CD4-positive, alpha-beta T cell treated with Interleukin-15 for 1 hour (primary cell): Measurements from ENCODE around the gene ABCB4.

Experiments used
- DNase-seq: peaks from one replicate; pipeline ENCODE4 v3.0.0-alpha.2; 2020

The ABCB4 gene

DNA sequence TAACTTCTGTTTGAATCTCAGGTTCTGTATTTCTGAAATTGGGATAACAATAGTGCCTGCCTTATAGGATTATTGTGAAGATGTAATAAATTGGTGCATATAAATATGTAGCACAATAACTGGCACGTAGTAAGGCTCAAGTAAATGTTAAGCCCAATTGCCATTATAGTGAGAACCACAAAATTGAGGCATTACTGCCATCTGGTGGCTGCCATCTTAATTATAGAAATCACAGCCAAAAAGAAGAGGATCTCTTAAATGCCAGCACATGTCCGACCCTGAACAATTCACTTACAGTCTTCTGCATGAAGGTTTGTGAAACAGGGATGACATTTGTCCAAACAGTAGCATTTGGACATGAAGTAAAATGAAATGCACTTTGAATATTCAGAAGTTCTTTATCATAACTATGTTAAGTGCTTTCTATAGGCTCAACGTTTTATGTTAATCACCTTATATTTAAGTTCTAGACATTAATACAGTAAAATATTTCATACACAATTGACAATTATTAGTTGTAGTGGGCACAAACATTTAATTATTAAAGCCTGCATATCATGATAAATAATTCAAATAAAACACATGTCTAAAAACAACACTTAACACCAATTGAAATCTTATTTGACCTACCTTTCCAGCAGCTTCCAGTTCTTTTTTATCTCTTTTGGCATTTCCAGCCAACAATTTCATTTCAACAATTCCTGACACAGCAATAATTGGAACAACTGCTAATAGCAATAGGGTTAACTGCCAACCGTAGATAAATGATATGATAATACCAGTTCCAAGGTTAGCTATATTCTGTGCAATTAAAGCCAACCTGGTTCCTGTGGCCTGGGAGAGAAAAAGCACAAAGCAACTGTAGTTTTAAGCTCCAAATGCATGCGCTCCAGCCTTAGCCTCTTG lies 58.5 kb downstream of the ABCB4 start:
- no peak for DNase-seq

DNA sequence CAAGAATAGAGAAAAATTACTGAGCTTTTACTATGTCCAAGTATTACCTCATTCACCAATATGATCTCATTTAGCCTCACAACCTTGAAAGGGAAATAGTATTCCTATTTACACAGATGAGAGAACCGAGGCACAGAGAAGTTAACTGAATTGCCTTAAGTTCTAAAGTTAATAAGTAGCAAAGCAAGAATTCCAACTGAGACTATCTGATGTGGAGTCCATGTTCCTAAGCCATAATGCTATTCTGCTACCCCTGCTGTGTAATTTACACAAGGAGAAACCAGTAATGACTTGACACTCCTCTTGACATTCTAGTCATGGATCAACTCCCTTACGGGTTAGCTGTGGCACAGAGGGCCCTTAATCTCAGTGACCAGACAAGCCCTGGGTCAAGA lies 60.7 kb downstream of the ABCB4 start:
- DNase-seq = no peak

DNA sequence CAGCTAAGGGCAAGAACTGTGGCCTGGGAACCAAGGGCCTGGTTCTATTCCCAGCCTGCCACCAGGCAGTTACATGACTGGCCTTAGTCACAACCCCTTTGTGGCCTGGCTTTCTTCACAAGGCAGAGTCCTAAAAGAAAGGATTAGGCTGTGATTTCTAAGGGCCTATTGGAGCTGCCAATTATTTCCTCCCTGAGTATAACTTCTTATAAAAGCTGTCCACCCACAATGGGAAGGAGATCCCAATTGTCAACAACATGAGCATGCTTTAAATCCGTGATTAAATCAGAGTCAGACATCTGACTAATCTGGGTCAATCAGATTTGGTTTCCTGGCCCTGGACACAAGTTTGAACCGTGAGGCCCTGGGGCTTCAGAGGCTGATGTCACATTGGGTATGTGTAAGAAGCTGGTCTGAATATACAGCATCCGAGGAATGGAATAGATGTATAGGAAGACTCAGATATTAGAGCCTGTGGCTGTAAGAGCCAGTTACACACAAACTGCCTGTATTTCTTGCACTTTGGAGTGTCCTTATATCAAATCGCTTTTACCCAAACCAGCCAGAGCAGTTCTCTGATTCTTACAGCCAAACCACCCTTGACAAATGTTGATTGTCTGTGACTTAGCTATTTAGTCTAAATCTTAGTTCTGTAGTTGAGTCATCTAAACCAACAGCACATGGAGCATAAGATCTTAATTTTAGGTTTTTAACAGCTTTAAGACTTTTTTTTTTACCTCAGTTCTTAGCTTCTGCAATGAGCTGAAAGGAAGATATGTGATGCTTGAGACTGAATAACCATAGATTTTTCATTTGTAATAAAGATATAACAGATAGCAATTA lies 61.3 kb downstream of the ABCB4 start:
- no peak for DNase-seq

DNA sequence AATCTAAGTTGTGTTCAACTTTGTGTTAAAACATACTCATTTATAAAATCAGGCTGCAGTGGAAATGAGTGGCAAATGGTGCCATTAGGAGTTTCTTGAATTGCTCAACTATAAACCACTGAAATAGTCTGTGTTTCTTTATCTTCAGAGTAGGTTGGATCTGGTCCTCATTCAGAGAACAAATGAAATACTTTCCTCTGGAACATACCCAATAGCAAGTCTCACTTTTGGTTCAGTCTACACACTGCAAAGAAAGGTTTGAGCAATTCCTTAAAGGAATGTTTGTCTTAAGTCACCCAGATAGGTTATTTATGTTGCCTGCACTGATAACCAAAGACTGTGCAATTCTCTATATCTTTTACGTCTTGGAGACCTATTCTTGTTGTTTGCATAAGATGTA lies 62.5 kb downstream of the ABCB4 start:
- DNase-seq = no peak

DNA sequence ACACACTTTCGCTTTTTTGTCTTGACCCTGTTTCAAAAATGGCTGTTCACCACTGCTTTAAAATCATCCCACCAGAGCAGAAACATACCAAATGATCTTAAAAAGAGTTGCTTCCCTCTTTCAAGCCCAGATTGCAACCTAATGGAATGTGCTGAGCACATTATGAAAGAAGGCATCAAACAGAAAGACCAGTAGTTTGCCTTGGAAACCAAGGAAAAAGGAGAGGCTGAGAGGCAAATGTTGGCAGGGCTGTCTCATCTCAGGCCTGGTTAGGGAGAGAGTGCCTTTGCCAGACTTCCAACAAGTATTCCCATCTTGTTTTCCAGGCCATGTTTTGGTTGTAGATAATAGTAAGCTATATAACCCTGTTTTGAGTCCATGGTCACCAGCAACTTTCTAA lies 64.3 kb downstream of the ABCB4 start:
- DNase-seq = no peak

DNA sequence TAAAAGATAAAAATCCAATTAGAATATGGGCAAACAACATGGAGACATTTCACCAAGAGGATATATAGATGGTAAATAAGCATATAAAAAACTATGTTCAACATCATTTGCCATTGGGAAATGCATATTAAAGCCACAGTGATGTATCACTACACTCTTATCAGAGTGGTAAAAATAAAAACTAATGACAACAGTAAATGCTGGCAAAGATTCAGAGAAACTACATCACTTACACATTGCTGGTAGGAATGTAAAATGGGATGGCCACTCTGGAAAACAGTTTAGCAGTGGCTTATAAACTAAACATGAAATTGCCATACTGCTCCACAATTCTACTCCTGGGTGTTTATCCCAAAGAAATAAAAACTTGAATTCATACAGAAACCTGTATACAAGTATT lies 70.8 kb downstream of the ABCB4 start:
- no peak for DNase-seq

DNA sequence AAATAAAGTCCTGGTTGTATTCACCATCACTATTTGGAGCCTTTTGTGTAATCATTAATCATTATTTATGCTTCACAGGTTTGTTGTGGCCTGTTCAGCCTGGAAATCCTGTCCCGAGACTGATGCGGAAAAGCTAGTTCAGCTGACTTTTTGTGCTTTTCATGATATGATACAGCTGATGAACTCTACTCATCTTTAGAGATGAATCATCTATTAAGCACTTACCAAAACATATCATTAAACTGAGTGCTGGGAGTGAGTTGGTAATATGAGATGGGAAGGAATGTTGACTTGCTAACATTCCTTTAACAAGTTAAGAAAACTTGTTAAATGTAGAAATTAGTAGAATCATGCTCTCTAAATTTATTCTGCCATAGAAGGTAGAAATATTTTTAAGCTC lies 77.0 kb downstream of the ABCB4 start:
- DNase-seq = no peak

DNA sequence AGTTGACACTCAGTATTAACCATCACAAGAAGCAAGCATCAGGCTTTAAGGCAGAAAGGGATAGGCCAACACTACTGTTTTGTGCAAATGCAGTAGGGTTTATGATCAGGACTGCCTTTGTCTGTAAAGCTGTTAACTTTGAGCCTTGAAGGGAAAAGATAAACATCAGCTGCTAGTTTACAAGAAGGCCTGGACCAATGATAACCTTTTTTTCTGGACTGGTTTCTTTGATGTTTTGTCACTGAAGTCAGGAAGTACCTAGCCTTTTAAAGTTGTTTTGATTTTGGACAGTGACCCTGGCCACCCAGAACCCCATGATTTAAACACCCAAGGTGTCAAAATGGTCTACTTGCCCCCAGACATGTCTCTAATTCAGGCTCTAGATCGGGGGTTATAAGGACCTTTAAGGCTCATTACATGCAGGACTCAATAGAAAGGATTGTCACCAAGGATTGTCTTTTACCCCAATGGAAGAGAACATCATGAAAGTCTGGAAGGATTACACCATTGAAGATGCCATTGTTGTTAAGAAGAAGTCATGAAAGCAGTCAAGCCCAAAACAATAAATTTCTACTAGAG lies 79.9 kb downstream of the ABCB4 start:
- DNase-seq = no peak

DNA sequence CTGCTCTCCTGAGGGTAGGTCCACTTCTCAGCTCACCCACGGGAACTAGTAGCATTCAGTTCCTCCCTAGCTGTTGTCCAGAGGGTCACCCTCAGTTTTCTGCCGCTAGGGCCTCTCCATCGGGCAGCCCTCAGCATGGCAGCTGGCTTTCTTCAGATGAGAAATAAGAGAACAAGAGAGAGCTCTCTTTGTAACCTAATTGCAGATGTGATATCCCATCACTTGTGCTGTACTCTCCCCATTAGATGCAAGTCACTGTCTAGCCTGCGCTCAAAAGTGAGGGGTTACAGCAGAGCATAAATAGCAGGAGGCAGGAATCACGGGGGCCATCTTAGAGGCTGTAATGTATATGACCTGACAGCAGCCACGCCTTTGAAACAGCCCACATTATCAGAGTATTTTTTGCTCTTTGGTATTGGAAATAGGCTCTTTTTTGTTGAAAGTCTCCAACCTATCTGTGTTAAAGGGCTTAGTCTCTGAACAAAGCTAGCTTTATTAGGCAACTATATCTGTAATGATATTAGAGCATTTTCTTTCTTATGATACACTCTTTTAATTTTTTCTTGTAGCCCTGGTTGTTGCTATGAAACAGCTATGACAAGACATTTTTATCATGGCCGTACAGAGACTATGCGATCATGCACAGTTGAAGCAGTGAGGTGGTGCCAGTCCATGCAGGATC lies 84.3 kb downstream of the ABCB4 start:
- no peak for DNase-seq

DNA sequence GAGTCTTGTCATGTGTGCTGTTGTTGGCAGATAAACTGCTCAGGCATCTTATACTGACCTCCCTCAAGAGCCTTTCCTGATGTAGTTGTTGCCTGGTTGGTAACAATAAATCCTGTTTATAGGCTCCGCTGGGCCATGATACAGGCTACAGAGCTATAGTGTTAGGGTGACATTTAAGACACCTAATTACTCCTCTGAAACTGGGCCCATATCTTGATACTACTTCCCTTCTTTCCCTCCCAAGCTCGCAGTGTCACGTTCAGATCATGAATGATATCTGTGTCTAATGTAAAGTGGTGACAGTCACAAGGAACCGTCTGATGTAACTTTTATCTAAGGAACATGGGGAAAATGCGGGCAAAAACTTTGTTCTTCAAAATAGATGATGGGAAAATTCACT lies 94.6 kb downstream of the ABCB4 start:
- no peak for DNase-seq

DNA sequence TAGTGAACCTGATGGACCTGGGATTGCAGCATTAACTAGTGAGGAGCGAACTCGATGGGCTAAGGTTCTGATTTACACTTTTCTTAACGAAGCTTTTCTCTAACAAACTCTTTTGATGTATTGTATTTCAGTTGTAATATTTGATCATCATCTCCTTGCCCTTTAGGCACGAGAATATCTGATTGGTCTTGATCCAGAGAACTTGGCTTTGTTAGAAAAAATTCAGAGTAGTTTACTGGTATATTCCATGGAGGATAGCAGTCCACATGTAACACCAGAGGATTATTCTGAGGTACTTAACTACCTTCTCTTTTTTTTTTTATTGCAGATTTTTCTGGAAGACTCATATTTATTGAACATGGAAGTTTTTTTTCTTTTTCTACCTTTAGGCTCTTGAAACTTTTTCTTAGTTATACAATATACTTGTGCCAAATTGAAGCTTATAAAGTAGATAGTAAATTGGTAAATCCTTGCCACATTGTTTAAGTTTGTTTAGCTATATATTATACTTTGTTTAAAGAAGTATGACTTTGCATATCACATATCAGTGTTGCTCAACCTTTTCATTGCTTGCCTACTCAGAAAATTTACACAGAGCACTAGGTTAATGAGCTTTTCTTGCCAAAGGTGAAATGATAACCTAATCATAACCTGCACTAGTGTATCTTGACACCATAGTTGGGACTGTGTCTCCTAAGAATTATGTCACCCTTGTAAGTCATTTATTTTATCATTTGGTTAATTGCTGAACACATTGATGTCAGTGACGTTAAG lies 99.6 kb downstream of the ABCB4 start:
- no peak for DNase-seq

DNA sequence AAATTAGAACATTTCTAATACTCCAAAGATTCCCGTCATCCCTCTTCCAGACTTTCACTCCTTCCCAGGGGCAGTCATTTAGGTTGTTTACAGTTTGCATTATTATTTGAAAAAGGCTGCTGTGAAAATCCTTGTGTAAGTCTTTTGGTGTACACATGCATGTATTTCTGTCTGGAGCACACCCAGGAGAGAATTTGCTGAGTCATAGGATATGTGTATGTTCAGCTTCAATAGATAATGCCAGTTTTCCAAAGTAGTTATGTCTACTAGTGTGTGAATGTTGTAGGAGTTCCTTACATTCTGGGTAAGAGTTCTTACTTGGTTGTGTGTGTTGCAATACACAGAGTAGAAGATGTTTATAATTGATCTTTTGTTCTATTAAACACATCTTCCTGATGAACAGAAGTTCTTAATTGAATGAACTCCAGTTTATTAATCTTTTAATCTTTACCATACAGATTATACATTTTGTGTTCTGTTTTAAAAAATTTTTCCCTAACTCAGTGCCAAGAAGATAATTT lies 104.8 kb downstream of the ABCB4 start:
- DNase-seq = no peak

DNA sequence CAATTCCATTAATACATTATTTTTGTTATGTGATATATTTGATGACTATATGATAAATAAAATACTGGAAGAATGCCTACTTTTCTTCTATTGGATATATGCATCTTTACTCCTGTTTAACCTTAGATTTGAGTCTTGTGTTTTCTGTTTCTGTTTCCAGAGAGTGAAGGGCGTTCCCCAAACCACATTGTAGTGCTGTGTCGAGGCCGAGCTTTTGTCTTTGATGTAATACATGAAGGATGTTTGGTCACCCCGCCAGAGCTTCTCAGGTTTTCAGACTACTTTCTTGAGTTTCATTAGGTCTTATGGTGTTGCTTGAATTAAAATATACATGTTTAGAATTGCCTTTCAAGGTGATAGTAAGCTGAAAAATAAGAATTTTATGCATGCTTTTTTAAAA lies 106.3 kb downstream of the ABCB4 start:
- DNase-seq = no peak

DNA sequence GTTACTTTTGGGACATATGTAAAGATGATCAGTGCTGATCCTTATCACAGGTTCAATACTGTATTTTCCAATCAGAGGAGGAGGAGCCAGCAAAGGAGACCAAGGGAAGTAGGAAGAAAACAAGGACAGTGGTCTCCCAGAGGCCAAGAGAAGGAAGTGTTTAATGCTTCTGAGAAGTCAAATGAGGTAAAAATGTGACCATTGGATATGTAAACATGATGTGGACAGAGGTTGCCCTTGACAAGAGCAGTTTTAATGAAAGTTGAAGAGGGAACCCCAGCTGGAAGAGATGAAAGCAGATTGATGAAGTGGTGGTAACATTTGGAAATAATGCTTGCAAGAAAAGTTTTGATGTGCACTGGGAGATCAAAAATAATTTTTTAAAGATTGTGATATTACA lies 111.2 kb downstream of the ABCB4 start:
- DNase-seq = no peak

DNA sequence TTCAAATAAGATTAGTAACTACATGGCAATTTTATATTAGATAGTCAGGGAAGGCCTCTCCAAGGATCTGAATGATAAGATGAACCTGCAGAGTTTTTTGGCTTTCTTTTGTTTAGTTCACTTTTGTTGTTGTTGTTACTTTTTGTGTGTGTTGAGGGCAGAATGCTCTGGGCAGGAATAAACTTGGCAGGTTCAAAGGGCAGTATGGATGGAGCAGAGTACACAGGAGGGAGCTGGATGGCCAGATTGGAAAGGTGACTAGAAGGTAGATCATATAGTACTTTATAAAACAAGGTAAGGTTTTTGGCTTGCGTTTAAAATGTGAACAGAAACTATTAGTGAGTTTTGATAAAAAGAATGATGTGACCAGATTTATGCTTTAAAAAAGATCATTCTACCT lies 112.1 kb downstream of the ABCB4 start:
- no peak for DNase-seq

DNA sequence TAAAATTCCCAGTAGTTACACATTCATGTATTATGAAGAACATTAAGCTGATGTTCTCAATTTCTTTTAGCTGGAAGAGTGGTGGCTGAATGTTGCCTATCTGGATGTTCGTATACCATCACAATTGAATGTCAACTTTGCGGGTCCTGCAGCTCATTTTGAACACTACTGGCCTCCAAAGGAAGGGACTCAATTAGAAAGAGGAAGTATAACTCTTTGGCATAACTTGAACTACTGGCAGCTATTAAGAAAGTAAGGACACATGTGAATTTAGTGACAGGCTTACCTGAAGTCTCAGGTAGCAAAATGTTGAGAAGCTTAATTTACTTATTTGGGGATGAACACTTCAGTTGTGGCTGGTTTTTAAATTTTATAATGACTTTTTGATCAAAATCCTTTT lies 114.2 kb downstream of the ABCB4 start:
- DNase-seq = no peak

DNA sequence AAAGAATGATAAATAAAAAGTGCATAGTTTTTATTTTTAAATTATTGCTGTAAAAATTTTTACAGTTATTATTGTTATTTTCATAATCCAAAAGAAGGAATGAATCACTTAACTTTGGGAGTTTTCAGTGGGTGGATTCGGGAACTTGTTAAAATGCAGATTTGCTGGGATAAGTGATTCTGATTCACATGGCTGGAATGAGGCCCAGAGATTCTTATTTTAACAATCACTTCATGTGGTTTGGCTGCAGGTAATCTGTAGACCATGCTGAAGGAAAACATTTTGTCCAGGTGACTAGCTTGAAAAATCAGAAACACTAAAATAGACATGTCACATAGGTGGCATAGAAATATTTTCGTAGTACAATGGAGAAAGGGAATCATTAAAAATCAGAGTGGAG lies 116.1 kb downstream of the ABCB4 start:
- DNase-seq = no peak

DNA sequence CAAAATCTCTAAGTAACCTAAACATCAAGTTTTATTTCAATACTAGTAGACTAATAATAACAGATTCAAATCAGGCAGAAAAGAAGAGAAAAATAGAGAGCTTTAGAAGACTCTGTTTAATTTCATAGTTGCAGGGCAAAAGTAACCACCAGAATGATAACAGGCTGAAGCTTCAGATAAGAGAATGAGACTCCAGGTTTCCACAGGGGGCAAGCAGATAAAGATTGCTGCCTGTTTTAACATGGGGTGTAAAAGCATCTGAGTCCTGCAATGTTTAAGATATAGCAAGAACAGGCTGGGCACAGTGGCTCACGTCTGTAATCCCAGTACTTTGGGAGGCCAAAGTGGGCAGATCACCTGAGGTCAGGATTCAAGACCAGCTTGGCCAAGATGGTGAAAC lies 119.0 kb downstream of the ABCB4 start:
- DNase-seq = no peak

DNA sequence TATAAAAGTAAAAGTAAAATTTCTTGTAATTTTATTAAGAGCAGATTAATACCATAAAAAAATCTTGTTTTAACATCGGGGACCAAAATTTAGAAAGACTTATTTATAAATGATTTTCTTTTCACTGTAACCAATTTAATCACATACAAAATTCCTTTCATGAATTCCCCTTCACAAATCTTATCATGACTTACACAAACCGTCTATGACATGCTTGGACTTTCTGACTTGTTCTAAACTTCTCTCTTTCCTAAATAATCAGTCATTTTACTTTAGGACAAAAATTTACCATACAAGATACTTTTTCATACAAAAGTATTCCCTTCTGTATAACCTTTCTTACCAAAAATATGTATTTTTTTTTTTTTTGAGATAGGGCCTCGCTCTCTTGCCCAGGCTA lies 120.7 kb downstream of the ABCB4 start:
- DNase-seq = no peak
